H9 (cell line): Measurements from ENCODE around the gene TSR1. TPM values are rescaled to one million over a fixed set of nuclear protein-coding genes. Genes with fewer than 3 reads are reported as not detected.

Experiments
- DNase-seq: peaks from one replicate; pipeline ENCODE4 v3.0.0-alpha.2; 2017
- H2AFZ ChIP-seq: one replicate; pipeline ENCODE4 v1.6.1; 2013; ENCODE audit warnings: mild to moderate bottlenecking, low read length, control low read depth, moderate library complexity
- H2AK5ac ChIP-seq: 2 replicates; pipeline ENCODE4 v1.6.1; 2013; ENCODE audit warnings: low read length, control low read depth, mixed read lengths; ENCODE audit not compliant: insufficient read length
- H2BK120ac ChIP-seq: one replicate; pipeline ENCODE4 v1.6.1; 2013; ENCODE audit warnings: low read depth, mild to moderate bottlenecking, low read length, control low read depth, inconsistent platforms; ENCODE audit not compliant: poor library complexity, severe bottlenecking
- H2BK12ac ChIP-seq: 2 replicates; pipeline ENCODE4 v1.6.1; 2013; ENCODE audit warnings: low read length, control low read depth, mixed read lengths, low read depth; ENCODE audit not compliant: insufficient read length
- H2BK15ac ChIP-seq: 2 replicates; pipeline ENCODE4 v1.6.1; 2013; ENCODE audit warnings: low read depth, low read length, control low read depth
- H2BK20ac ChIP-seq: one replicate; pipeline ENCODE4 v1.6.1; 2013; ENCODE audit warnings: low read depth, mild to moderate bottlenecking, low read length, control low read depth, inconsistent platforms; ENCODE audit not compliant: poor library complexity, severe bottlenecking
- H2BK5ac ChIP-seq: 2 replicates; pipeline ENCODE4 v1.6.1; 2013; ENCODE audit warnings: low read length, control low read depth, mixed read lengths; ENCODE audit not compliant: insufficient read length
- H3K14ac ChIP-seq: 2 replicates; pipeline ENCODE4 v1.6.1; 2013; ENCODE audit warnings: low read length, control low read depth; ENCODE audit not compliant: insufficient read depth
- H3K18ac ChIP-seq: 2 replicates; pipeline ENCODE4 v1.6.1; 2013; ENCODE audit warnings: low read depth, mild to moderate bottlenecking, mixed read lengths, low read length, control low read depth; ENCODE audit not compliant: insufficient read length
- H3K23ac ChIP-seq: 2 replicates; pipeline ENCODE4 v1.6.1; 2013; ENCODE audit warnings: low read length, control low read depth, mixed read lengths, low read depth; ENCODE audit not compliant: insufficient read length
- H3K23me2 ChIP-seq: 2 replicates; pipeline ENCODE4 v1.6.1; 2013; ENCODE audit warnings: low read depth, mild to moderate bottlenecking, mixed read lengths, low read length, control low read depth; ENCODE audit not compliant: insufficient read length, poor library complexity, severe bottlenecking
- H3K27ac ChIP-seq: 2 replicates; pipeline ENCODE4 v1.5.1; 2013; ENCODE audit warnings: low read length, control low read depth, mixed read lengths, low read depth; ENCODE audit not compliant: insufficient read length
- H3K27me3 ChIP-seq: 2 replicates; pipeline ENCODE4 v1.6.1; 2013; ENCODE audit warnings: low read length, control low read depth, inconsistent platforms; ENCODE audit not compliant: insufficient read depth
- H3K4ac ChIP-seq: 2 replicates; pipeline ENCODE4 v1.6.1; 2013; ENCODE audit warnings: low read depth, mild to moderate bottlenecking, control low read depth, inconsistent platforms, low read length, moderate library complexity
- H3K4me1 ChIP-seq: 2 replicates; pipeline ENCODE4 v1.6.1; 2013; ENCODE audit warnings: low read length, control low read depth, inconsistent platforms; ENCODE audit not compliant: insufficient read depth
- H3K4me2 ChIP-seq: 2 replicates; pipeline ENCODE4 v1.6.1; 2013; ENCODE audit warnings: low read length, control low read depth, mixed read lengths; ENCODE audit not compliant: insufficient read length, insufficient read depth
- H3K56ac ChIP-seq: 2 replicates; pipeline ENCODE4 v1.6.1; 2013; ENCODE audit warnings: low read depth, mild to moderate bottlenecking, mixed read lengths, low read length, control low read depth; ENCODE audit not compliant: insufficient read length
- H3K79me1 ChIP-seq: 2 replicates; pipeline ENCODE4 v1.6.1; 2013; ENCODE audit warnings: low read depth, mild to moderate bottlenecking, moderate library complexity, low read length, control low read depth, inconsistent platforms; ENCODE audit not compliant: insufficient read depth, poor library complexity, severe bottlenecking
- H3K79me2 ChIP-seq: 2 replicates; pipeline ENCODE4 v1.6.1; 2013; ENCODE audit warnings: low read length, control low read depth, inconsistent platforms; ENCODE audit not compliant: insufficient read depth
- H3K9ac ChIP-seq: 2 replicates; pipeline ENCODE4 v1.6.1; 2013; ENCODE audit warnings: low read length, control low read depth, mixed read lengths; ENCODE audit not compliant: insufficient read length; ENCODE audit errors: extremely low read depth
- H3K9me3 ChIP-seq: one replicate; pipeline ENCODE4 v1.6.1; 2013; ENCODE audit warnings: low read depth, low read length, inconsistent platforms; ENCODE audit not compliant: control insufficient read depth
- H3T11ph ChIP-seq: one replicate; pipeline ENCODE4 v1.6.1; 2013; ENCODE audit warnings: mild to moderate bottlenecking, low read length, control low read depth, inconsistent platforms
- H4K20me1 ChIP-seq: one replicate; pipeline ENCODE4 v1.6.1; 2013; ENCODE audit not compliant: control insufficient read depth, insufficient read length, insufficient read depth
- H4K5ac ChIP-seq: 2 replicates; pipeline ENCODE4 v1.6.1; 2013; ENCODE audit warnings: low read depth, mild to moderate bottlenecking, mixed read lengths, low read length, control low read depth; ENCODE audit not compliant: insufficient read length
- H4K8ac ChIP-seq: replicated peaks from 2 replicates; pipeline ENCODE4 v1.6.1; 2013; ENCODE audit warnings: low read length, control low read depth, mixed read lengths, low read depth; ENCODE audit not compliant: insufficient read length
- H4K91ac ChIP-seq: 2 replicates; pipeline ENCODE4 v1.6.1; 2013; ENCODE audit warnings: low read depth, mild to moderate bottlenecking, moderate library complexity, mixed read lengths, low read length, control low read depth; ENCODE audit not compliant: insufficient read length
- H3K27ac Mint-ChIP-seq, 3 experiments: 2 replicates in 2 of 3; 3 replicates in 1 of 3; pipeline ENCODE4 v1.8.0; 2020 to 2021; ENCODE audit warnings: mixed read lengths in 3 of 3, mild to moderate bottlenecking in 1 of 3, moderate library complexity in 1 of 3
- H3K27me3 Mint-ChIP-seq: 2 replicates; pipeline ENCODE4 v1.8.0; 2021; ENCODE audit warnings: low read depth, mild to moderate bottlenecking, moderate library complexity, mixed read lengths
- H3K36me3 Mint-ChIP-seq, 3 experiments: 2 replicates in 2 of 3; 3 replicates in 1 of 3; pipeline ENCODE4 v1.8.0; 2020 to 2021; ENCODE audit warnings: low read depth in 3 of 3, mixed read lengths in 3 of 3; ENCODE audit not compliant: insufficient read depth in 1 of 3
- H3K4me1 Mint-ChIP-seq, 2 experiments: 2 replicates each; pipeline ENCODE4 v1.8.0; 2020; ENCODE audit warnings: mixed read lengths in 2 of 2
- H3K4me3 Mint-ChIP-seq, 2 experiments: 2 replicates in 1 of 2; 3 replicates in 1 of 2; pipeline ENCODE4 v1.8.0; 2020 to 2021; ENCODE audit warnings: mild to moderate bottlenecking in 2 of 2, mixed read lengths in 2 of 2, moderate library complexity in 1 of 2
- H3K9me3 Mint-ChIP-seq, 2 experiments: 2 replicates in 1 of 2; 3 replicates in 1 of 2; pipeline ENCODE4 v1.8.0; 2020; ENCODE audit warnings: mild to moderate bottlenecking in 2 of 2, mixed read lengths in 2 of 2, moderate library complexity in 1 of 2
- CTCF ChIP-seq: fragments of 200-600 bp; sonication (generic); conservative IDR thresholded peaks from 3 replicates; pipeline ENCODE4 v1.8.0; 2021; ENCODE audit warnings: antibody characterized with exemption, mild to moderate bottlenecking
- WGBS: extraction: QIAGEN DNeasy Blood & Tissue Kit; methylation state at CpG from one replicate; pipeline ENCODE4 v1.1.7; 2013; ENCODE audit warnings: missing lambda C conversion rate, low lambda C conversion rate, mixed read lengths; ENCODE audit not compliant: insufficient read length; ENCODE audit errors: extremely low coverage; 5-methylcytosine and 5-hydroxymethylcytosine counted together
- total RNA-seq: library from RNA; stranded (reverse); gene quantifications from 2 replicates; pipeline ENCODE4 v1.2.1, GENCODE V29; 2021

Gene TSR1
- total RNA-seq, 1 experiment from 2014 or later: 81.1 TPM

GRCh38 chr17:2282297-2282873, 53.9 kb downstream of the TSR1 start:
- no peak overlapping the region for H2BK15ac ChIP-seq
- no peaks in the 10 kb centered on the region for H3K27me3 ChIP-seq
- H2BK5ac ChIP-seq: no peak overlapping the region
- no peak overlapping the region for H3K56ac ChIP-seq
- no CpG with 5 or more reads among the region's 7 CpGs for WGBS
- H3K36me3 Mint-ChIP-seq: peaks cover 19 to 53% (median 49%) of the 10 kb centered on the region in 3 experiments; a peak in 6 of 7 replicates
- H4K8ac ChIP-seq: no peak overlapping the region
- H2AK5ac ChIP-seq: no peak overlapping the region
- H3K9ac ChIP-seq: no peak overlapping the region
- no peaks in the 10 kb centered on the region for H3K79me2 ChIP-seq
- H4K91ac ChIP-seq: no peak overlapping the region
- no peak overlapping the region for H3K14ac ChIP-seq
- no peak overlapping the region for H3K4me2 ChIP-seq
- H3K27ac ChIP-seq: no peak overlapping the region
- no peak overlapping the region for H3K4me3 Mint-ChIP-seq
- DNase-seq: peak; percentile 37
- H3K79me1 ChIP-seq: no peaks in the 10 kb centered on the region
- H3K9me3 Mint-ChIP-seq: no peaks in the 10 kb centered on the region
- H3K4me1 ChIP-seq: no peaks in the 10 kb centered on the region
- H3K9me3 ChIP-seq: no peaks in the 10 kb centered on the region
- H3K18ac ChIP-seq: no peak overlapping the region
- no peak overlapping the region for H2BK20ac ChIP-seq
- H3K4ac ChIP-seq: no peak overlapping the region
- H4K20me1 ChIP-seq: no peaks in the 10 kb centered on the region
- no peak overlapping the region for H2AFZ ChIP-seq
- no peak overlapping the region for H3K27ac Mint-ChIP-seq
- no peak overlapping the region for H3K23ac ChIP-seq
- no peaks in the 10 kb centered on the region for H3K23me2 ChIP-seq
- H3T11ph ChIP-seq: no peak overlapping the region
- H4K5ac ChIP-seq: no peak overlapping the region
- no peak overlapping the region for H2BK12ac ChIP-seq
- no peak overlapping the region for H2BK120ac ChIP-seq
- no peaks in the 10 kb centered on the region for H3K27me3 Mint-ChIP-seq
- peak; percentile 71 for TF ChIP-seq CTCF
- H3K4me1 Mint-ChIP-seq: no peaks in the 10 kb centered on the region
